Activated CD8-positive, alpha-beta T cell treated with anti-CD3 and anti-CD28 coated beads for 36 hours (primary cell): ENCODE results near the gene OR8B3. TPM values are rescaled to one million over a fixed set of nuclear protein-coding genes. Genes with fewer than 3 reads are reported as not detected.
"Not testable (repeated sequence)": the region's sequence is repeated elsewhere in the genome, so short reads cannot be mapped to it uniquely, and the experiment has no call there.

ENCODE experiments used
- ATAC-seq: fragments of 200-7000 bp; cut with Tn5 transposase; one replicate; pipeline ENCODE4 v1.10.0; 2021; ENCODE audit warnings: mild to moderate bottlenecking, moderate library complexity
- CTCF ChIA-PET: fragments of 350-600 bp; sonication (Branson Sonifier 250); formaldehyde crosslinking; loops from one replicate; lab custom pipeline; 2021; ENCODE audit warnings: antibody characterized with exemption; lab: Charles Lee
- POLR2A ChIA-PET: fragments of 350-600 bp; sonication (Branson Sonifier 250); formaldehyde crosslinking; loops from one replicate; lab custom pipeline; 2021; ENCODE audit warnings: antibody characterized with exemption; lab: Charles Lee
- DNase-seq: peaks from one replicate; pipeline ENCODE4 v3.0.0-alpha.2; 2020
- H3K27ac Mint-ChIP-seq: one replicate; pipeline ENCODE4 v1.8.0; 2021; ENCODE audit warnings: mild to moderate bottlenecking, mixed read lengths
- H3K27me3 Mint-ChIP-seq: one replicate; pipeline ENCODE4 v1.8.0; 2021; ENCODE audit warnings: mixed read lengths
- H3K36me3 Mint-ChIP-seq: one replicate; pipeline ENCODE4 v1.8.0; 2021; ENCODE audit warnings: low read depth, mixed read lengths
- H3K4me1 Mint-ChIP-seq: one replicate; pipeline ENCODE4 v1.8.0; 2021; ENCODE audit warnings: low read depth, mixed read lengths
- H3K4me3 Mint-ChIP-seq: one replicate; pipeline ENCODE4 v1.8.0; 2021; ENCODE audit warnings: mild to moderate bottlenecking, moderate library complexity, mixed read lengths
- H3K9me3 Mint-ChIP-seq: one replicate; pipeline ENCODE4 v1.8.0; 2021; ENCODE audit warnings: mixed read lengths
- CTCF ChIP-seq: fragments of 200-600 bp; IDR thresholded peaks from one replicate; pipeline ENCODE4 v1.8.0; 2022; ENCODE audit warnings: antibody characterized with exemption, mild to moderate bottlenecking
- intact Hi-C: fragments of 100-400 bp; cut with micrococcal nuclease; formaldehyde crosslinking; loops from one replicate; pipeline ENCODE4 v1.10.0; 2022
- total RNA-seq, 2 experiments: library from RNA; stranded (reverse); gene quantifications; one replicate each; pipeline ENCODE4 v1.2.3, GENCODE V29; 2021

OR8B3 gene
- total RNA-seq, 2 experiments from 2014 or later: not detected

DNA sequence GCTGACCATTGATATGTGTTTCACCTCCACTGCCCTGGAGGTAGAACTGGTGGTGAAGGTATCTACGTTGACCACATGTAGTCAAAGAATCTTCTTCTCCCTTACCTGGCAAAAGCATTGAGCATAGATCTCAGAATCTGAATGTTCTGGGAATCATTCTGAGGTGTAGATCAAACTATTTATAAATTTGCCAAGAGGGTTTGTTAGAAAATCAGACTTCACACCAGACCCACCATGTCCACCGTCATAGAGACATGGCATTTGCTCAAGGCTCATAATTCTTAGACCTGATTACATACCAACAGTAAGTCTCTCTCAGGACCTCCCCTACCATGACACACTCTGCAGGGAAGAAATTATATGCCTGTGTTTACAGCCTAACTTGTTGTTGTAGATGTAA is 14.4 kb downstream of the OR8B3 start, which contains the start of gene OR8B2:
Gene OR8B2, minus strand, starts transcription at position 101 of the 400 bp plus-strand sequence. CDS start 1,156 bp downstream, outside the sequence.
- Mint-ChIP-seq H3K36me3 (no peaks in the 10 kb centered on the region), H3K4me3 (no peak within 1 kb of the TSS), H3K27ac (no peak within 1 kb of the TSS), H3K27me3 (no peaks in the 10 kb centered on the region), H3K4me1 (no peaks in the 10 kb centered on the region), H3K9me3 (no peaks in the 10 kb centered on the region)
- POLR2A ChIA-PET: no interaction called here
- no peak for TF ChIP-seq CTCF
- CTCF ChIA-PET: no interaction called here
- no peak for DNase-seq
- no peak for ATAC-seq
- intact Hi-C loops: no loop called here

DNA sequence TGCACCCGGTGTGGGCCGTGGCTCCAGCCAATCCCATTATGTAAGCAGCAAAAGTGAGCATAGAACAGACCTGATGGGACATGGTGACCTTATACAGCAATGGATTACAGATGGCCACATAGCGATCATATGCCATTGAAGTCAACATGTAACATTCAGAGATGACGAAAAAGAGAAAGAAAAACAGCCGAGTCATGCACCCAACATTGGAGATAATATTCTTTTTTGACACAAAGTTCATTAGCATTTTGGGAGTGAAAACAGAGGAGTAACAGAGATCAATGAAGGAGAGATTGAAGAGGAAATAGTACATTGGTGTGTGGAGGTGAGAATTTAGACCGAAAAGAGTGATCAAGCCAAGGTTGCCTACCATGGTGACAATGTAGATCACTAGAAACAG is 16.0 kb downstream of the OR8B3 start:
- H3K27ac Mint-ChIP-seq, H3K4me1 Mint-ChIP-seq, H3K4me3 Mint-ChIP-seq, POLR2A ChIA-PET, H3K27me3 Mint-ChIP-seq, DNase-seq, CTCF ChIA-PET, intact Hi-C loops, ATAC-seq, H3K36me3 Mint-ChIP-seq, H3K9me3 Mint-ChIP-seq: not testable (repeated sequence)

DNA sequence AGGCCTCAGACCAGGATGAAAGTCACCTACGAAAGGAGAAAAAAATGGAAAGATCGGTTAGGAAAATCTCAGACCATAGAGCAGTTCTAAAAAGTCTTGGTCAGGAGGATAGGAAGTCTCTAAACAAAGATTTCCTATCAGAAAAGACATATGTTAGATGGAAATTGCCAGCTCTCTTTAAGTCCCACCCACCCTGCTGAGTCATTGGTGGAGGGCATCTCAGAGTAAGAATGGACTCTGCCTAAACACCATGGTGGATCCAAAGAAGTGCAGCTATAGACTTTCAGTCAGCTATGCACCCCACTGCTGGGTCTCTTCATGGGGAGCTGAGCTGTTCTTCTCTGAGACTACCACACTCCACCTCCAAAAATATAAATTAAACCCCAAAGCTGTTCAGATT is 18.2 kb downstream of the OR8B3 start:
- no peak overlapping the region for H3K4me3 Mint-ChIP-seq
- no peaks in the 10 kb centered on the region for H3K4me1 Mint-ChIP-seq
- H3K27me3 Mint-ChIP-seq: no peaks in the 10 kb centered on the region
- no peak for ATAC-seq
- intact Hi-C loops: no loop called here
- no peaks in the 10 kb centered on the region for H3K9me3 Mint-ChIP-seq
- ChIA-PET CTCF (no interaction called here), POLR2A (no interaction called here)
- TF ChIP-seq CTCF: no peak
- no peak overlapping the region for H3K27ac Mint-ChIP-seq
- no peak for DNase-seq
- no peaks in the 10 kb centered on the region for H3K36me3 Mint-ChIP-seq

GRCh38 chr11:124376280-124376679 is 22.5 kb downstream of the OR8B3 start:
- no peaks in the 10 kb centered on the region for H3K9me3 Mint-ChIP-seq
- no peak for TF ChIP-seq CTCF
- intact Hi-C loops: no loop called here
- ATAC-seq (no peak), DNase-seq (no peak)
- CTCF ChIA-PET: no interaction called here
- H3K4me3 Mint-ChIP-seq: no peak overlapping the region
- no peak overlapping the region for H3K27ac Mint-ChIP-seq
- no peaks in the 10 kb centered on the region for H3K27me3 Mint-ChIP-seq
- no peaks in the 10 kb centered on the region for H3K36me3 Mint-ChIP-seq
- POLR2A ChIA-PET: no interaction called here
- H3K4me1 Mint-ChIP-seq: no peaks in the 10 kb centered on the region

DNA sequence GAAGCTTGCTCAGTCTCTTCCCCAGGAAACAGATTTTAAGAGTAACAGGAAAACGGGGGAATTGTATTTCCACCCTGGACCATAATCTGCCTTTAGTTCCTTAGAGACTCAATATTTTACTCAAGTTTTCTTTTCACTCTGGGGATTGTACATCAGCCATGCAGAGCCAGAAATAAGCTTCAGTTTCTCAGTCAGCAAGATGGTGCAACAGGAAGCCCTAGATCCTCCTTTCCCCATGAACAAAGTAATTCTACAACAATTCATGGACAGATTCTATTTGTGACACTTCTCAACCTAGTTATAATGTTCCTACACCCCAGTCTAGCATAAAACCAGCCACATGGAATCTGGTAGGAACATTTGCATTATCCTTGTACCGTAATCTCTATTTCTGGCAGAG is 39.3 kb downstream of the OR8B3 start:
- no peak overlapping the region for H3K27ac Mint-ChIP-seq
- H3K9me3 Mint-ChIP-seq: no peaks in the 10 kb centered on the region
- no peak for DNase-seq
- no peak overlapping the region for H3K4me3 Mint-ChIP-seq
- POLR2A ChIA-PET: no interaction called here
- CTCF ChIA-PET: interaction anchor here (0.7 kb wide), 1 partner anchor 114 kb away, joined by 3 read pairs; no protein-coding TSS in a partner anchor
- no peak for TF ChIP-seq CTCF
- intact Hi-C loops: no loop called here
- no peaks in the 10 kb centered on the region for H3K4me1 Mint-ChIP-seq
- no peaks in the 10 kb centered on the region for H3K36me3 Mint-ChIP-seq
- H3K27me3 Mint-ChIP-seq: no peaks in the 10 kb centered on the region
- ATAC-seq: no peak
